Endothelial cell of umbilical vein (primary cell): ENCODE results near the gene CDC42EP5. TPM values are rescaled to one million over a fixed set of nuclear protein-coding genes. Genes with fewer than 3 reads are reported as not detected.

ENCODE experiments used
- BruUV-seq: library from RNA; stranded (reverse); fragments of 400-500 nt; replicated peaks from 2 replicates; lab custom pipeline; 2021; lab: Mats Ljungman, UMichigan
- CTCF ChIA-PET: fragments of 300-600, 350-600 bp; sonication (Branson Sonifier 250); formaldehyde crosslinking; loops from one replicate; lab custom pipeline; 2021; ENCODE audit warnings: antibody characterized with exemption, inconsistent platforms; lab: Charles Lee
- POLR2A ChIA-PET: fragments of 300-600, 350-600 bp; sonication (Branson Sonifier 250); formaldehyde crosslinking; loops from one replicate; lab custom pipeline; 2021; ENCODE audit warnings: antibody characterized with exemption, inconsistent platforms; lab: Charles Lee
- DNase-seq: peaks from one replicate; pipeline ENCODE4 v3.0.0-alpha.2; 2011; ENCODE audit warnings: low read depth, low spot score
- FAIRE-seq: peaks from 2 replicates; lab custom pipeline; 2011; peaks lifted over from hg19 to GRCh38; lab: Jason Lieb, UNC
- H2AFZ ChIP-seq: 2 replicates; pipeline ENCODE4 v1.6.0; 2012; ENCODE audit warnings: low read depth, low read length, control low read depth, inconsistent platforms
- H3K27ac ChIP-seq: 2 replicates; pipeline ENCODE4 v1.5.1; 2011; ENCODE audit warnings: low read depth, mild to moderate bottlenecking, control low read depth, low read length, moderate library complexity; ENCODE audit not compliant: insufficient read depth
- H3K27me3 ChIP-seq, 2 experiments: 2 replicates each; pipeline versions ENCODE4 v1.6.0 to v1.6.1; 2011; ENCODE audit warnings: low read length in 2 of 2, mixed read lengths in 1 of 2; ENCODE audit not compliant: control insufficient read depth in 2 of 2, insufficient read depth in 2 of 2
- H3K36me3 ChIP-seq, 2 experiments: 2 replicates in 1 of 2; 3 replicates in 1 of 2; pipeline ENCODE4 v1.5.1; 2011; ENCODE audit warnings: low read length in 2 of 2, mild to moderate bottlenecking in 1 of 2, moderate library complexity in 1 of 2; ENCODE audit not compliant: control insufficient read depth in 2 of 2, insufficient read depth in 2 of 2; ENCODE audit errors: extremely low read depth in 1 of 2
- H3K4me1 ChIP-seq: 3 replicates; pipeline ENCODE4 v1.5.1; 2011; ENCODE audit warnings: mild to moderate bottlenecking, low read length; ENCODE audit not compliant: control insufficient read depth, insufficient read depth; ENCODE audit errors: extremely low read depth
- H3K4me2 ChIP-seq: 2 replicates; pipeline ENCODE4 v1.6.1; 2011; ENCODE audit warnings: low read length, control low read depth, mixed read lengths; ENCODE audit not compliant: insufficient read depth
- H3K4me3 ChIP-seq, 3 experiments: fragments of 200-600 bp in 1 of 3; sonication (generic), shearing (Covaris generic) in 1 of 3; replicated peaks in 1 of 3; 2 replicates each; pipeline ENCODE4 v1.5.1; 2011 to 2016; ENCODE audit warnings: control low read depth in 3 of 3, low read length in 3 of 3, mild to moderate bottlenecking in 2 of 3, inconsistent platforms in 1 of 3, low read depth in 1 of 3, moderate library complexity in 1 of 3; ENCODE audit not compliant: insufficient read depth in 1 of 3
- H3K79me2 ChIP-seq: 2 replicates; pipeline ENCODE4 v1.6.0; 2012; ENCODE audit warnings: low read length, inconsistent platforms; ENCODE audit not compliant: control insufficient read depth, insufficient read depth
- H3K9ac ChIP-seq: replicated peaks from 2 replicates; pipeline ENCODE3; 2011; ENCODE audit warnings: low read length, control low read depth; ENCODE audit not compliant: insufficient read depth; ENCODE audit errors: extremely low read depth
- H3K9me1 ChIP-seq: replicated peaks from 3 replicates; pipeline ENCODE4 v1.6.0; 2011; ENCODE audit warnings: mild to moderate bottlenecking, low read length; ENCODE audit not compliant: control insufficient read depth, insufficient read depth; ENCODE audit errors: extremely low read depth
- H3K9me3 ChIP-seq: replicated peaks from 2 replicates; pipeline ENCODE4 v1.5.1; 2012; ENCODE audit warnings: low read length, inconsistent platforms; ENCODE audit not compliant: control insufficient read depth, insufficient read depth
- H4K20me1 ChIP-seq: replicated peaks from 2 replicates; pipeline ENCODE3; 2011; ENCODE audit warnings: mild to moderate bottlenecking, low read length; ENCODE audit not compliant: control insufficient read depth, insufficient read depth; ENCODE audit errors: extremely low read depth
- CTCF ChIP-seq, 2 donors: IDR thresholded peaks; 1 replicate in 1 of 2; 2 replicates in 1 of 2; pipeline ENCODE4 v1.5.1; 2011; ENCODE audit warnings: low read length in 2 of 2, mild to moderate bottlenecking in 2 of 2, moderate library complexity in 2 of 2, control low read depth in 1 of 2, inconsistent platforms in 1 of 2, low read depth in 1 of 2; ENCODE audit not compliant: insufficient read depth in 1 of 2; ENCODE audit errors: extremely low read depth in 1 of 2
- EZH2 ChIP-seq: IDR thresholded peaks from 2 replicates; pipeline ENCODE4 v1.6.1; 2012; ENCODE audit warnings: borderline replicate concordance, low read depth, mild to moderate bottlenecking, moderate library complexity, low read length, inconsistent platforms; ENCODE audit not compliant: severe bottlenecking
- FOS ChIP-seq: IDR thresholded peaks from 2 replicates; pipeline ENCODE4 v1.6.1; 2011; ENCODE audit warnings: mild to moderate bottlenecking, low read length, moderate library complexity, borderline replicate concordance; ENCODE audit not compliant: insufficient read depth
- GATA2 ChIP-seq: IDR thresholded peaks from 2 replicates; pipeline ENCODE4 v1.7.0; 2011; ENCODE audit warnings: low read depth, mild to moderate bottlenecking, moderate library complexity, mixed read lengths, low read length; ENCODE audit not compliant: insufficient read length, insufficient read depth
- JUN ChIP-seq: IDR thresholded peaks from 2 replicates; pipeline ENCODE4 v1.6.1; 2011; ENCODE audit warnings: borderline replicate concordance, low read depth; ENCODE audit not compliant: insufficient read length, insufficient read depth
- MAX ChIP-seq: IDR thresholded peaks from 2 replicates; pipeline ENCODE4 v1.6.1; 2011; ENCODE audit not compliant: insufficient read depth, insufficient read length
- MYC ChIP-seq: IDR thresholded peaks from one replicate; pipeline ENCODE4 v1.6.1; 2011; ENCODE audit warnings: mild to moderate bottlenecking, low read depth, low read length
- POLR2A ChIP-seq: IDR thresholded peaks from 2 replicates; pipeline ENCODE4 v1.6.1; 2012; ENCODE audit warnings: low read depth, mild to moderate bottlenecking, control low read depth, low read length
- POLR2AphosphoS5 ChIP-seq: IDR thresholded peaks from 2 replicates; pipeline ENCODE4 v1.6.1; 2012; ENCODE audit warnings: low read depth, mild to moderate bottlenecking, control low read depth, low read length, moderate library complexity; ENCODE audit not compliant: insufficient read depth
- dilution Hi-C: fragments of 300-500 bp; cut with MboI; formaldehyde crosslinking; loops from one replicate; pipeline ENCODE4 v1.15.0; 2019; ENCODE audit warnings: low sequenced_read_pairs; ENCODE audit not compliant: extremely low pct_ligation_motif_present
- intact Hi-C: fragments of 100-400 bp; cut with micrococcal nuclease; formaldehyde crosslinking; loops from one replicate; pipeline ENCODE4 v1.10.0; 2022
- polyA plus RNA-seq, 4 experiments: library from polyadenylated mRNA; depleted of rRNA in 3 of 4; stranded (reverse) in 3 of 4; unstranded in 1 of 4; fragments of >200 nt; gene quantifications; 2 replicates each; pipeline versions ENCODE4 v1.2.1 to v1.2.3, GENCODE V29; 2011 to 2012; ENCODE audit warnings: missing spikeins in 1 of 4
- total RNA-seq: library from RNA; stranded (reverse); gene quantifications from 2 replicates; pipeline ENCODE4 v1.2.3, GENCODE V29; 2021

The CDC42EP5 gene
- total and polyA plus RNA-seq, 2 donors (not counting 3 experiments of a cell fraction or from before 2014, with no cell fraction given), result 37.3 to 85.5 TPM

- Histone ChIP-seq H3K4me2 (no peak overlapping the region), H3K9ac (no peak overlapping the region), H4K20me1 (no peaks in the 10 kb centered on the region), H3K79me2 (no peaks in the 10 kb centered on the region), H3K36me3 (no peaks in the 10 kb centered on the region), H3K9me1 (no peaks in the 10 kb centered on the region), H2AFZ (no peak overlapping the region), H3K27me3 (no peaks in the 10 kb centered on the region), H3K9me3 (no peaks in the 10 kb centered on the region), H3K4me3 (no peak overlapping the region), H3K4me1 (no peaks in the 10 kb centered on the region), H3K27ac (no peak overlapping the region)
- dilution Hi-C loops (no loop called here), intact Hi-C loops (no loop called here)
- ChIA-PET CTCF (no interaction called here), POLR2A (no interaction called here)
- DNase-seq (no peak), FAIRE-seq (no peak)
- TF ChIP-seq POLR2AphosphoS5 (no peak), FOS (no peak), POLR2A (no peak), EZH2 (no peak), MYC (no peak)
- no TSS peak for BruUV-seq
Observed at GRCh38 chr19:54492568-54492967, 19.5 kb upstream of the CDC42EP5 start.

GRCh38 chr19:54489766-54490165, 16.7 kb upstream of the CDC42EP5 start:
- H2AFZ ChIP-seq, result no peak overlapping the region
- H3K36me3 ChIP-seq, result no peaks in the 10 kb centered on the region
- intact Hi-C loops, result no loop called here
- H4K20me1 ChIP-seq, result no peaks in the 10 kb centered on the region
- H3K9ac ChIP-seq, result no peak overlapping the region
- no peaks in the 10 kb centered on the region for H3K9me3 ChIP-seq
- no peak overlapping the region for H3K4me2 ChIP-seq
- no peaks in the 10 kb centered on the region for H3K9me1 ChIP-seq
- no peak overlapping the region for H3K27ac ChIP-seq
- BruUV-seq, result no TSS peak
- dilution Hi-C loops, result no loop called here
- no peaks in the 10 kb centered on the region for H3K79me2 ChIP-seq
- DNase-seq, result no peak
- H3K4me1 ChIP-seq, result no peaks in the 10 kb centered on the region
- TF ChIP-seq EZH2 (no peak), MAX (no peak), GATA2 (no peak), POLR2AphosphoS5 (no peak), MYC (no peak), POLR2A (no peak), JUN (no peak), CTCF (IDR thresholded peaks at IDR 0.05; ENCODE audit: extremely low read depth in 1 of 2, insufficient read depth in 1 of 2, low read depth in 1 of 2, low read length in 2 of 2) (no peak), FOS (no peak)
- POLR2A ChIA-PET, result no interaction called here
- CTCF ChIA-PET, result no interaction called here
- H3K4me3 ChIP-seq, result no peak overlapping the region
- no peaks in the 10 kb centered on the region for H3K27me3 ChIP-seq
- no peak for FAIRE-seq
